ENCODE measurements around the gene GPX4. TPM values are rescaled to one million over a fixed set of nuclear protein-coding genes. Genes with fewer than 3 reads are reported as not detected.

GPX4 gene
- total RNA-seq, 2 donors from 2014 or later: 152 to 157 TPM

GRCh38 chr19:1116726-1117581 lies 13.2 kb downstream of the GPX4 start:
- TF ChIP-seq POLR2A (IDR thresholded peaks at IDR 0.05) (no peak), CTCF (IDR thresholded peaks at IDR 0.05) (no peak)
- intact Hi-C loops (cut with DNase I): no loop called here
- ATAC-seq (no peak), DNase-seq (no peak)
- no peak overlapping the region for H3K4me3 ChIP-seq
- H3K4me1 ChIP-seq: peaks cover 19% of the 10 kb centered on the region
- H3K36me3 ChIP-seq (replicated peaks in 1 of 2; ENCODE audit: insufficient read depth in 1 of 2, low read depth in 2 of 2): peaks cover 8 to 44% of the 10 kb centered on the region in 2 donors
- H3K9me3 ChIP-seq: no peaks in the 10 kb centered on the region
- H3K27ac ChIP-seq: no peak overlapping the region
- no peaks in the 10 kb centered on the region for H3K27me3 ChIP-seq
- WGBS, 2 donors: 88 to 90% methylated on average over 5 to 43 of the region's 52 CpGs

GRCh38 chr19:1117654-1118053 lies 13.9 kb downstream of the GPX4 start:
- Histone ChIP-seq H3K4me3 (no peak overlapping the region), H3K27ac (no peak overlapping the region), H3K27me3 (no peaks in the 10 kb centered on the region), H3K36me3 (replicated peaks in 1 of 2; ENCODE audit: insufficient read depth in 1 of 2, low read depth in 2 of 2) (peaks cover 8 to 50% of the 10 kb centered on the region in 2 donors), H3K9me3 (no peaks in the 10 kb centered on the region), H3K4me1 (peaks cover 14% of the 10 kb centered on the region)
- WGBS, 2 donors: 94 to 95% methylated on average over 16 of the region's 16 CpGs
- no peak for ATAC-seq
- no peak for TF ChIP-seq CTCF (IDR thresholded peaks at IDR 0.05)
- TF ChIP-seq POLR2A (IDR thresholded peaks at IDR 0.05): no peak
- intact Hi-C loops (cut with DNase I): no loop called here
- DNase-seq: no peak

GRCh38 chr19:1118999-1119398 lies 15.2 kb downstream of the GPX4 start:
- ATAC-seq: no peak
- Histone ChIP-seq H3K36me3 (replicated peaks in 1 of 2; ENCODE audit: insufficient read depth in 1 of 2, low read depth in 2 of 2) (peaks cover 17 to 62% of the 10 kb centered on the region in 2 donors), H3K9me3 (no peaks in the 10 kb centered on the region), H3K27ac (no peak overlapping the region), H3K27me3 (no peaks in the 10 kb centered on the region), H3K4me3 (no peak overlapping the region), H3K4me1 (peaks cover under 1% of the 10 kb centered on the region)
- intact Hi-C loops (cut with DNase I): no loop called here
- WGBS, 2 donors: 93 to 97% methylated on average over 27 to 34 of the region's 34 CpGs
- TF ChIP-seq POLR2A (IDR thresholded peaks at IDR 0.05): no peak
- no peak for TF ChIP-seq CTCF (IDR thresholded peaks at IDR 0.05)
- no peak for DNase-seq

GRCh38 chr19:1119475-1120217 lies 15.9 kb downstream of the GPX4 start:
- Histone ChIP-seq H3K4me1 (no peaks in the 10 kb centered on the region), H3K27me3 (no peaks in the 10 kb centered on the region), H3K36me3 (replicated peaks in 1 of 2; ENCODE audit: insufficient read depth in 1 of 2, low read depth in 2 of 2) (peaks cover 17 to 65% of the 10 kb centered on the region in 2 donors), H3K27ac (no peak overlapping the region), H3K4me3 (no peak overlapping the region), H3K9me3 (no peaks in the 10 kb centered on the region)
- 93 to 96% methylated on average over 8 to 46 of the region's 50 CpGs for WGBS, 2 donors
- ATAC-seq (no peak), DNase-seq (no peak)
- TF ChIP-seq CTCF (IDR thresholded peaks at IDR 0.05) (no peak), POLR2A (IDR thresholded peaks at IDR 0.05) (no peak)
- intact Hi-C loops (cut with DNase I): no loop called here

Data from body of pancreas (tissue), 4 donors.